HEK293T (cell line): ENCODE measurements around the gene AOPEP.

Experiments used
- CTCF ChIA-PET: fragments of 350-600 bp; formaldehyde crosslinking; extraction: SDS; loops from one replicate; lab custom pipeline; 2021; ENCODE audit warnings: antibody characterized with exemption, inconsistent platforms; lab: Yijun Ruan, JAX
- POLR2A ChIA-PET: fragments of 350-600 bp; formaldehyde crosslinking; extraction: SDS; loops from one replicate; lab custom pipeline; 2020; ENCODE audit warnings: antibody characterized with exemption, inconsistent platforms; lab: Yijun Ruan, JAX
- DNase-seq: peaks from one replicate; pipeline ENCODE4 v3.0.0; 2012; ENCODE audit warnings: mixed read lengths; ENCODE audit errors: extremely low spot score
- ARNT ChIP-seq: fragments of 450-650 bp; IDR thresholded peaks from 2 replicates; pipeline ENCODE4 v1.6.1; 2017; ENCODE audit warnings: mild to moderate bottlenecking
- BHLHE40 ChIP-seq: fragments of 450-650 bp; IDR thresholded peaks from 2 replicates; pipeline ENCODE4 v1.6.1; 2016; ENCODE audit warnings: mild to moderate bottlenecking, moderate library complexity, borderline replicate concordance
- CTBP1 ChIP-seq: fragments of 450-650 bp; IDR thresholded peaks from 2 replicates; pipeline ENCODE4 v1.6.1; 2016; ENCODE audit warnings: borderline replicate concordance
- ELF4 ChIP-seq: fragments of 450-650 bp; IDR thresholded peaks from 2 replicates; pipeline ENCODE4 v1.6.1; 2017; ENCODE audit warnings: antibody characterized with exemption
- FOXA1 ChIP-seq: fragments of 450-650 bp; IDR thresholded peaks from 2 replicates; pipeline ENCODE4 v1.6.1; 2016; ENCODE audit warnings: mild to moderate bottlenecking
- FOXK2 ChIP-seq: fragments of 450-650 bp; IDR thresholded peaks from 2 replicates; pipeline ENCODE4 v1.6.1; 2016; ENCODE audit warnings: mild to moderate bottlenecking
- FOXM1 ChIP-seq: fragments of 450-650 bp; IDR thresholded peaks from 2 replicates; pipeline ENCODE4 v1.6.1; 2017; ENCODE audit warnings: mild to moderate bottlenecking, borderline replicate concordance
- HDGF ChIP-seq: fragments of 450-650 bp; IDR thresholded peaks from 2 replicates; pipeline ENCODE4 v1.6.1; 2017; ENCODE audit warnings: antibody characterized with exemption, borderline replicate concordance
- L3MBTL2 ChIP-seq: fragments of 450-650 bp; conservative IDR thresholded peaks from 2 replicates; pipeline ENCODE4 v1.6.1; 2016; ENCODE audit warnings: mild to moderate bottlenecking
- LEF1 ChIP-seq: fragments of 450-650 bp; IDR thresholded peaks from 2 replicates; pipeline ENCODE4 v1.6.1; 2017; ENCODE audit warnings: mild to moderate bottlenecking, borderline replicate concordance
- NFRKB ChIP-seq: fragments of 450-650 bp; IDR thresholded peaks from 2 replicates; pipeline ENCODE4 v1.6.1; 2016; ENCODE audit warnings: mild to moderate bottlenecking, moderate library complexity
- SP1 ChIP-seq: fragments of 450-650 bp; IDR thresholded peaks from 2 replicates; pipeline ENCODE4 v1.6.1; 2017
- SUZ12 ChIP-seq: fragments of 450-650 bp; IDR thresholded peaks from 2 replicates; pipeline ENCODE4 v1.6.1; 2016; ENCODE audit warnings: mild to moderate bottlenecking
- TARDBP ChIP-seq: fragments of 450-650 bp; IDR thresholded peaks from 2 replicates; pipeline ENCODE4 v1.6.1; 2016
- ZNF384 ChIP-seq: fragments of 450-650 bp; IDR thresholded peaks from 2 replicates; pipeline ENCODE4 v1.6.1; 2016
- TF ChIP-seq, protein P1 (sequence below): fragments of 450-650 bp; IDR thresholded peaks from 2 replicates; pipeline ENCODE4 v1.6.1; 2016

Gene AOPEP

GRCh38 chr9:94802793-94803192, 76.3 kb downstream of the AOPEP start:
- ChIA-PET POLR2A (no interaction called here), CTCF (no interaction called here)
- no peak for DNase-seq
- TF ChIP-seq TARDBP (no peak), SUZ12 (no peak)

- ChIA-PET POLR2A (no interaction called here), CTCF (no interaction called here)
- TF ChIP-seq SUZ12 (no peak), BHLHE40 (no peak), FOXK2 (no peak), ARNT (no peak), FOXM1 (no peak), L3MBTL2 (no peak), NFRKB (no peak), CTBP1 (no peak), ZNF384 (no peak), ELF4 (no peak), HDGF (no peak)
- TF ChIP-seq, protein P1, sequence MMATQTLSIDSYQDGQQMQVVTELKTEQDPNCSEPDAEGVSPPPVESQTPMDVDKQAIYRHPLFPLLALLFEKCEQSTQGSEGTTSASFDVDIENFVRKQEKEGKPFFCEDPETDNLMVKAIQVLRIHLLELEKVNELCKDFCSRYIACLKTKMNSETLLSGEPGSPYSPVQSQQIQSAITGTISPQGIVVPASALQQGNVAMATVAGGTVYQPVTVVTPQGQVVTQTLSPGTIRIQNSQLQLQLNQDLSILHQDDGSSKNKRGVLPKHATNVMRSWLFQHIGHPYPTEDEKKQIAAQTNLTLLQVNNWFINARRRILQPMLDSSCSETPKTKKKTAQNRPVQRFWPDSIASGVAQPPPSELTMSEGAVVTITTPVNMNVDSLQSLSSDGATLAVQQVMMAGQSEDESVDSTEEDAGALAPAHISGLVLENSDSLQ: no peak
- DNase-seq: no peak
These were observed 77.8 kb downstream of the AOPEP start for GRCh38 chr9:94804316-94804715.

GRCh38 chr9:94805051-94805489, 78.6 kb downstream of the AOPEP start:
- DNase-seq: no peak
- CTCF ChIA-PET: interaction anchor here (0.6 kb wide), 1 partner anchor 136 kb away, joined by 3 read pairs; no protein-coding TSS in a partner anchor
- POLR2A ChIA-PET: no interaction called here
- no peak for TF ChIP-seq NFRKB
- TF ChIP-seq FOXA1: no peak
- TF ChIP-seq FOXK2: no peak
- TF ChIP-seq ARNT: no peak
- no peak for TF ChIP-seq HDGF
- TF ChIP-seq CTBP1: no peak
- no peak for TF ChIP-seq L3MBTL2
- TF ChIP-seq TARDBP: no peak
- TF ChIP-seq BHLHE40: no peak
- TF ChIP-seq SP1: no peak
- TF ChIP-seq ZNF384: no peak
- no peak for TF ChIP-seq FOXM1
- TF ChIP-seq SUZ12: no peak
- no peak for TF ChIP-seq ELF4
- TF ChIP-seq, protein P1: no peak
- TF ChIP-seq LEF1: no peak

DNA sequence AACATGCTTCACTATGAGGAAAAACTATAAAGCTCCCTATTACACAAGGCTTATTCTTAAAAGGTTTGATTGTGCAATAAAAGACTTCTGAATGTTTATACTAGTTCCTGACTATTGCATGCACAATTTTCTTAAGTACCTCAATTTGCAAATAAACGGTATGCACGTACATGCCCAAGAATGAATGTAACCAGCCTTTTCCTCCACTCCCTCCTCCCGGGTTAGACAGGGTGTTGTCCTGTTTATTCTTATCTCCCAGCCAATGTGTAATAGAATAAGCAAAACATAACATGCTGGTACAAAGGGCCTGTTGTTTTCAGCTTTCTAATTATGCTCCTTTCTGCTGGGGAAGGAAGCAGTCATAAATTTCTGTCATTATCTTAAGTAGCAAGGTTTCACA, 79.1 kb downstream of the AOPEP start:
- DNase-seq: no peak
- no peak for TF ChIP-seq FOXK2
- TF ChIP-seq ZNF384: no peak
- no peak for TF ChIP-seq TARDBP
- TF ChIP-seq L3MBTL2: no peak
- no peak for TF ChIP-seq SP1
- TF ChIP-seq SUZ12: no peak
- no peak for TF ChIP-seq LEF1
- no peak for TF ChIP-seq NFRKB
- TF ChIP-seq ARNT: no peak
- TF ChIP-seq BHLHE40: no peak
- TF ChIP-seq, protein P1: no peak
- no peak for TF ChIP-seq HDGF
- no peak for TF ChIP-seq CTBP1
- TF ChIP-seq FOXM1: no peak
- TF ChIP-seq FOXA1: no peak
- CTCF ChIA-PET: interaction anchor here (0.6 kb wide), 1 partner anchor 136 kb away, joined by 3 read pairs; no protein-coding TSS in a partner anchor
- POLR2A ChIA-PET: no interaction called here

DNA sequence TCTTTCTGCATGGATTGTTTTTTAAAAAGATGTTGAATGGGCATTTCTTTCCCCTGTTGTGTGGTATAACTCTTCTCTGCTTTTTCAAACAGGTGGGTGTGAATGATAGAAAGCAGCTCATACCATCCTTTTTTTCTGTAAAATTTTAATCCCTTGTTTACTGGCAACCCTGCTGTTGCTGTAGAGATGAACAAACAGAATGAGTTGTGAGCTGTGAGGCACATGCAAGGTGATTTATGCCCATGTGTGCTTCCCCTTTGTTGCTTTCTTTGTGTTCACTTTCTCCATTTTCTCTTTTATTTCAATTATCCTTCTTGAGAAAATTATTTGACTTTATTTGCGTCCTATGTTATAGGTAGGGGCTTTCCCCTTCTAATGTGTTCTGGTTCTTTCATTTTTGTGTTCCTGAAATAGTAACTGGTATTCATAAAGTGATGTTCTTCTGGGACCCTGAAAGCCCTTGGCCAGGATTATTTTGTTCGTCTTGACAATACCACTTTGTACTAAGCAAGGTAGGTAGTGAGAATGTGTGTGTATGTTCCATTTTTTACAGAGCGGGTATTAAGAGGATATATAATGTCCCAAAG, 79.9 kb downstream of the AOPEP start:
- ChIA-PET CTCF (no interaction called here), POLR2A (no interaction called here)
- no peak for DNase-seq
- TF ChIP-seq FOXK2: no peak
- no peak for TF ChIP-seq LEF1
- no peak for TF ChIP-seq NFRKB
- no peak for TF ChIP-seq ARNT
- no peak for TF ChIP-seq FOXA1
- TF ChIP-seq SP1: no peak
- TF ChIP-seq ELF4: no peak
- TF ChIP-seq, protein P1: no peak
- no peak for TF ChIP-seq BHLHE40
- no peak for TF ChIP-seq TARDBP
- no peak for TF ChIP-seq L3MBTL2
- TF ChIP-seq CTBP1: no peak
- TF ChIP-seq ZNF384: no peak
- TF ChIP-seq SUZ12: no peak
- no peak for TF ChIP-seq HDGF
- no peak for TF ChIP-seq FOXM1

DNA sequence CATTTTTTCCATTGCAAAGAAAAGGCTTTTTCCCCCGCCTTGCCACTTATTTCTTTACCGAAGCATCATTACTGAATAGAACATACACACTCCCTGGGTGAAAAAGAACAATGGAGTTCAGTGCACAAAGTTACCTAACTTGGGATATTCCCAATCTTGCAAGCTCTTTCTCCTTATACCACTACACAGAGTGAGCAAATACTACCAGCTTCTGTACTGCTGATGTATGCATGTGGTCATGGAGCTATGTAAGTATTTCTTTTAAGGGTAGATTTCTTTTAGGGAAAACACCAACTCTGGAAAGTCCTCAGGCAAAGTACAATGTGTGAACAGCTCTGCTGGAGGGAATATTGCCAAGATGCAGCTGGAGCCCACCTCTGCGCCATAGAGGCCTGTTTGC, 81.1 kb downstream of the AOPEP start:
- no peak for DNase-seq
- TF ChIP-seq FOXA1 (no peak), NFRKB (no peak), SUZ12 (no peak), BHLHE40 (no peak), FOXK2 (no peak), L3MBTL2 (no peak), ZNF384 (no peak), LEF1 (no peak), SP1 (no peak), ARNT (no peak), TARDBP (no peak), ELF4 (no peak), HDGF (no peak), CTBP1 (no peak), FOXM1 (no peak)
- TF ChIP-seq, protein P1: no peak
- CTCF ChIA-PET: no interaction called here
- POLR2A ChIA-PET: no interaction called here
